ENCODE measurements around the gene CRYBG1. TPM values are rescaled to one million over a fixed set of nuclear protein-coding genes. Genes with fewer than 3 reads are reported as not detected.

The CRYBG1 gene
- total RNA-seq, 1 experiment from 2014 or later = 10.7 TPM

- H3K4me3 ChIP-seq (replicated peaks in 1 of 2; ENCODE audit: low read depth in 1 of 2, low read length in 2 of 2) = no peak overlapping the region
- no peak overlapping the region for H3K4me2 ChIP-seq (ENCODE audit: low read length)
- H3K36me3 ChIP-seq (ENCODE audit: control insufficient read depth in 1 of 2, insufficient read depth in 2 of 2, low read length in 2 of 2) = no peaks in the 10 kb centered on the region
- no TSS peak for BruUV-seq (replicated peaks)
- H3K9me2 ChIP-seq (ENCODE audit: insufficient read depth) = no peaks in the 10 kb centered on the region
- no peak overlapping the region for H3K9ac ChIP-seq (ENCODE audit: low read length)
- H3K27me3 ChIP-seq (ENCODE audit: insufficient read depth, low read length) = no peaks in the 10 kb centered on the region
- DNase-seq (ENCODE audit: low read depth, low spot score) (no peak), ATAC-seq (no peak)
- POLR2A ChIA-PET = no interaction called here
- intact Hi-C loops (cut with micrococcal nuclease) = no loop called here
- no peak overlapping the region for H3K27ac ChIP-seq (ENCODE audit: low read depth, low read length)
- TF ChIP-seq YY1 (IDR thresholded peaks at IDR 0.05; ENCODE audit: extremely low read depth, insufficient replicate concordance, low read depth, low read length) (no peak), POLR2A (IDR thresholded peaks at IDR 0.05; ENCODE audit: borderline replicate concordance, extremely low read depth, insufficient read depth, insufficient read length) (no peak)
- no peaks in the 10 kb centered on the region for H4K20me1 ChIP-seq (ENCODE audit: insufficient read depth)
- H3K4me1 ChIP-seq (ENCODE audit: control insufficient read depth in 1 of 2, insufficient read depth in 2 of 2, low read length in 2 of 2) = peaks cover 3 to 9% of the 10 kb centered on the region in 2 experiments; a peak in 2 of 4 replicates
- CTCF ChIA-PET = no interaction called here
- H3K79me2 ChIP-seq (ENCODE audit: insufficient read depth, low read length) = no peaks in the 10 kb centered on the region
- H3K9me3 ChIP-seq (ENCODE audit: control insufficient read depth in 1 of 2, insufficient read depth in 1 of 2, low read depth in 1 of 2, low read length in 2 of 2) = no peaks in the 10 kb centered on the region
- H2AFZ ChIP-seq (ENCODE audit: low read depth, low read length, poor library complexity, severe bottlenecking) = no peak overlapping the region
- RAD21 ChIA-PET (ENCODE audit: low non-redundant PET in 1 of 2, low total read pairs in 2 of 2, uncharacterized antibody in 2 of 2, unreplicated experiment in 2 of 2) = no interaction called here
Measured at GRCh38 chr6:106434530-106434929, 74.0 kb downstream of the CRYBG1 start.

DNA sequence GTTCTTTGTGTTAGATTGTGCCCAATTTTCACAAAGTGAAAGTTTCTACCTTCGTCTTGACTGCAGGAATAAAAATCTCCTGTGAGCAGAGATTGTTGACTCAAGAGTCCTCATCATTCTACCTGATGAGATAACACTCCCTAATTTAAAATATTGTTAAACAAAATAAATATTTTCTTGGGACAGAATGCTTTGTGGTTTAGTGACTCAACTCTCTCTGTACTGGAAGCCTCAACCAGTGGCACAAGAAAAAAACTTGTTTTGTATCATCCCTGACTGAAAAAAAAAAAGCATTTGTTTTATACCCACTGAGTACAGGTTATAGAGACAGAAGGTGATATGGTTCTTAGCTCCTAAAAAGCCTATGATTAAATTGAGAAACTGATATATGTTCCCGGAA, 78.9 kb downstream of the CRYBG1 start:
- BruUV-seq (replicated peaks) = no TSS peak
- intact Hi-C loops (cut with micrococcal nuclease) = no loop called here
- Histone ChIP-seq H3K9me3 (ENCODE audit: control insufficient read depth in 1 of 2, insufficient read depth in 1 of 2, low read depth in 1 of 2, low read length in 2 of 2) (no peaks in the 10 kb centered on the region), H3K79me2 (ENCODE audit: insufficient read depth, low read length) (no peaks in the 10 kb centered on the region), H3K36me3 (ENCODE audit: control insufficient read depth in 1 of 2, insufficient read depth in 2 of 2, low read length in 2 of 2) (no peaks in the 10 kb centered on the region), H3K27ac (ENCODE audit: low read depth, low read length) (no peak overlapping the region), H3K9ac (ENCODE audit: low read length) (no peak overlapping the region), H2AFZ (ENCODE audit: low read depth, low read length, poor library complexity, severe bottlenecking) (no peak overlapping the region), H3K4me2 (ENCODE audit: low read length) (no peak overlapping the region), H4K20me1 (ENCODE audit: insufficient read depth) (0 out of 2 replicates have a peak, but pooled peaks cover 3% of the 10 kb centered on the region), H3K27me3 (ENCODE audit: insufficient read depth, low read length) (no peaks in the 10 kb centered on the region), H3K4me1 (ENCODE audit: control insufficient read depth in 1 of 2, insufficient read depth in 2 of 2, low read length in 2 of 2) (peaks cover 0 to 3% of the 10 kb centered on the region in 2 experiments; a peak in 1 of 4 replicates), H3K9me2 (ENCODE audit: insufficient read depth) (no peaks in the 10 kb centered on the region), H3K4me3 (replicated peaks in 1 of 2; ENCODE audit: low read depth in 1 of 2, low read length in 2 of 2) (no peak overlapping the region)
- ATAC-seq (no peak), DNase-seq (ENCODE audit: low read depth, low spot score) (no peak)
- POLR2A ChIA-PET = no interaction called here
- TF ChIP-seq EGR1 (IDR thresholded peaks at IDR 0.05; ENCODE audit: low read depth) (no peak), ZBTB33 (IDR thresholded peaks at IDR 0.05; ENCODE audit: extremely low read depth, insufficient replicate concordance, low read length) (no peak), CEBPB (IDR thresholded peaks at IDR 0.05; ENCODE audit: low read depth) (no peak), MAX (IDR thresholded peaks at IDR 0.05) (no peak)
- TF ChIP-seq, protein P1, sequence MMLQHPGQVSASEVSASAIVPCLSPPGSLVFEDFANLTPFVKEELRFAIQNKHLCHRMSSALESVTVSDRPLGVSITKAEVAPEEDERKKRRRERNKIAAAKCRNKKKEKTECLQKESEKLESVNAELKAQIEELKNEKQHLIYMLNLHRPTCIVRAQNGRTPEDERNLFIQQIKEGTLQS (IDR thresholded peaks at IDR 0.05) = no peak
- CTCF ChIA-PET = interaction anchor here (2.4 kb wide), 1 partner anchor 127 kb away, joined by 8 read pairs; no protein-coding TSS in a partner anchor
- RAD21 ChIA-PET (ENCODE audit: low non-redundant PET in 1 of 2, low total read pairs in 2 of 2, uncharacterized antibody in 2 of 2, unreplicated experiment in 2 of 2) = no interaction called here

Measured in HCT116 (cell line).